ENCODE data around the gene RFXAP.

GRCh38 chr13:36778083-36778671, 40.8 kb upstream of the RFXAP start:
- TF ChIP-seq CTCF (IDR thresholded peaks at IDR 0.05; ENCODE audit: low read depth, low read length, poor library complexity, severe bottlenecking) (no peak), EZH2phosphoT487 (IDR thresholded peaks at IDR 0.05; ENCODE audit: borderline replicate concordance, low read length) (no peak)
